MM.1S (cell line): ENCODE data around the gene FAM47E.
A peak's percentile ranks its signal among the peaks of the same experiment; 100 is the strongest.

ENCODE experiments used
- DNase-seq: peaks from one replicate; pipeline ENCODE4 v3.0.0-alpha.2; 2015
- H2AFZ ChIP-seq: fragments of 300-600 bp; sonication (generic); 2 replicates; pipeline ENCODE4 v1.6.0; 2016; ENCODE audit warnings: antibody characterized with exemption, low read length
- H3F3A ChIP-seq: fragments of 300-600 bp; sonication (generic); 2 replicates; pipeline ENCODE4 v1.6.1; 2016; ENCODE audit warnings: mild to moderate bottlenecking, antibody characterized with exemption, low read length, moderate library complexity, mixed read lengths; ENCODE audit not compliant: insufficient read depth
- H3K27ac ChIP-seq: fragments of 300-600 bp; sonication (generic); 2 replicates; pipeline ENCODE4 v1.5.1; 2016; ENCODE audit warnings: mild to moderate bottlenecking, low read length
- H3K27me3 ChIP-seq: fragments of 300-600 bp; sonication (generic); replicated peaks from 2 replicates; pipeline ENCODE4 v1.6.0; 2016; ENCODE audit warnings: low read length; ENCODE audit not compliant: insufficient read depth
- H3K36me3 ChIP-seq: fragments of 300-600 bp; sonication (generic); replicated peaks from 2 replicates; pipeline ENCODE4 v1.6.1; 2016; ENCODE audit warnings: mild to moderate bottlenecking, low read length, mixed read lengths; ENCODE audit not compliant: insufficient read depth
- H3K4me1 ChIP-seq: fragments of 300-600 bp; sonication (generic); 2 replicates; pipeline ENCODE4 v1.6.1; 2016; ENCODE audit warnings: low read length, mixed read lengths
- H3K4me2 ChIP-seq: fragments of 300-600 bp; sonication (generic); 2 replicates; pipeline ENCODE4 v1.6.0; 2016; ENCODE audit warnings: low read depth, low read length
- H3K4me3 ChIP-seq: fragments of 300-600 bp; sonication (generic); 2 replicates; pipeline ENCODE4 v1.5.1; 2016; ENCODE audit warnings: low read length, mixed read lengths
- H3K79me2 ChIP-seq: fragments of 300-600 bp; sonication (generic); 2 replicates; pipeline ENCODE4 v1.6.1; 2016; ENCODE audit warnings: mixed run types, low read length, mixed read lengths
- H3K9ac ChIP-seq: fragments of 300-600 bp; sonication (generic); 2 replicates; pipeline ENCODE4 v1.6.1; 2016; ENCODE audit warnings: low read length, mixed read lengths
- H3K9me2 ChIP-seq: fragments of 300-600 bp; sonication (generic); replicated peaks from 2 replicates; pipeline ENCODE4 v1.6.1; 2016; ENCODE audit warnings: mild to moderate bottlenecking, low read length, mixed read lengths; ENCODE audit not compliant: insufficient read depth
- H3K9me3 ChIP-seq: fragments of 300-600 bp; sonication (generic); replicated peaks from 2 replicates; pipeline ENCODE4 v1.6.1; 2016; ENCODE audit warnings: mild to moderate bottlenecking, low read length, mixed read lengths; ENCODE audit not compliant: insufficient read depth
- H4K20me1 ChIP-seq: fragments of 300-600 bp; sonication (generic); 2 replicates; pipeline ENCODE4 v1.6.1; 2016; ENCODE audit warnings: mild to moderate bottlenecking, low read length, moderate library complexity, mixed read lengths; ENCODE audit not compliant: insufficient read depth
- CTCF ChIP-seq: fragments of 300-600 bp; sonication (generic); IDR thresholded peaks from 2 replicates; pipeline ENCODE4 v1.5.1; 2016; ENCODE audit warnings: antibody characterized with exemption, low read length, mixed read lengths
- EZH2 ChIP-seq: fragments of 300-600 bp; sonication (generic); optimal IDR thresholded peaks from 2 replicates; pipeline ENCODE3; 2017; ENCODE audit warnings: low read depth, mild to moderate bottlenecking, antibody characterized with exemption, low read length, mixed read lengths
- EZH2phosphoT487 ChIP-seq: fragments of 300-600 bp; sonication (generic); IDR thresholded peaks from 2 replicates; pipeline ENCODE4 v1.6.1; 2018; ENCODE audit warnings: antibody characterized with exemption, low read length

The FAM47E gene

GRCh38 chr4:76214177-76214675 lies 37.3 kb upstream of the FAM47E start:
- no peaks in the 10 kb centered on the region for H3K9me2 ChIP-seq
- H3K9me3 ChIP-seq = no peaks in the 10 kb centered on the region
- TF ChIP-seq CTCF = no peak
- TF ChIP-seq EZH2phosphoT487 = no peak
- no peak for TF ChIP-seq EZH2
- peaks cover 32% of the 10 kb centered on the region for H3F3A ChIP-seq
- peaks cover 20% of the 10 kb centered on the region for H3K4me1 ChIP-seq
- H3K9ac ChIP-seq = peak overlapping the region; percentile 87
- H3K79me2 ChIP-seq = peaks cover 57% of the 10 kb centered on the region
- H3K4me3 ChIP-seq = peak overlapping the region; percentile 87
- H3K27me3 ChIP-seq = no peaks in the 10 kb centered on the region
- H3K27ac ChIP-seq = peak overlapping the region; percentile 88
- H4K20me1 ChIP-seq = no peaks in the 10 kb centered on the region
- no peaks in the 10 kb centered on the region for H3K36me3 ChIP-seq
- H2AFZ ChIP-seq = peak overlapping the region; percentile 76
- peak overlapping the region; percentile 81 for H3K4me2 ChIP-seq
- peak; percentile 65 for DNase-seq

GRCh38 chr4:76215077-76215476 lies 36.4 kb upstream of the FAM47E start:
- peaks cover 30% of the 10 kb centered on the region for H3F3A ChIP-seq
- no peak overlapping the region for H3K9ac ChIP-seq
- peaks cover 48% of the 10 kb centered on the region for H3K79me2 ChIP-seq
- H3K4me2 ChIP-seq = peak overlapping the region; percentile 81
- no peaks in the 10 kb centered on the region for H4K20me1 ChIP-seq
- DNase-seq = no peak
- peak overlapping the region; percentile 88; the same call in 1 of the 2 replicates for H3K27ac ChIP-seq
- H2AFZ ChIP-seq = no peak overlapping the region
- H3K9me2 ChIP-seq = no peaks in the 10 kb centered on the region
- no peaks in the 10 kb centered on the region for H3K27me3 ChIP-seq
- H3K9me3 ChIP-seq = no peaks in the 10 kb centered on the region
- no peak for TF ChIP-seq CTCF
- no peaks in the 10 kb centered on the region for H3K36me3 ChIP-seq
- H3K4me3 ChIP-seq = 0 out of 2 replicates have a peak overlapping the region, but pooled peaks have one; percentile 87
- peaks cover 13% of the 10 kb centered on the region for H3K4me1 ChIP-seq

- H3K27ac ChIP-seq = no peak overlapping the region
- H3K9ac ChIP-seq = no peak overlapping the region
- H3K4me2 ChIP-seq = no peak overlapping the region
- no peaks in the 10 kb centered on the region for H3K36me3 ChIP-seq
- no peak overlapping the region for H2AFZ ChIP-seq
- no peaks in the 10 kb centered on the region for H3K27me3 ChIP-seq
- no peaks in the 10 kb centered on the region for H4K20me1 ChIP-seq
- no peaks in the 10 kb centered on the region for H3K9me2 ChIP-seq
- H3K79me2 ChIP-seq = peaks cover 34% of the 10 kb centered on the region
- peaks cover 30% of the 10 kb centered on the region for H3F3A ChIP-seq
- no peaks in the 10 kb centered on the region for H3K9me3 ChIP-seq
- H3K4me3 ChIP-seq = no peak overlapping the region
- DNase-seq = no peak
- H3K4me1 ChIP-seq = peaks cover 10% of the 10 kb centered on the region
- no peak for TF ChIP-seq CTCF
These were observed 35.0 kb upstream of the FAM47E start for GRCh38 chr4:76216524-76216923.
